Lower leg skin (tissue), 4 donors: ENCODE results near the gene PIAS4. TPM values are rescaled to one million over a fixed set of nuclear protein-coding genes. Genes with fewer than 3 reads are reported as not detected.

Experiments used
- DNase-seq, 2 donors: peaks; one replicate each; pipeline ENCODE4 v3.0.0-alpha.2; 2019; ENCODE audit warnings: low spot score in 2 of 2
- H3K4me3 ChIP-seq: fragments of 200-600 bp; sonication (generic); 2 replicates; pipeline ENCODE4 v1.5.1; 2017; ENCODE audit warnings: mild to moderate bottlenecking, low read depth; ENCODE audit not compliant: poor library complexity, severe bottlenecking
- POLR2A ChIP-seq, 2 donors: fragments of 450-650 bp; IDR thresholded peaks; one replicate each; pipeline ENCODE4 v1.6.1; 2016 to 2017; ENCODE audit warnings: antibody characterized with exemption in 2 of 2, mild to moderate bottlenecking in 1 of 2, moderate library complexity in 1 of 2
- WGBS, 2 donors: methylation state at CpG; one replicate each; pipeline ENCODE4 v1.1.5; 2018; 5-methylcytosine and 5-hydroxymethylcytosine counted together
- intact Hi-C: fragments of 100-400 bp; cut with DNase I; formaldehyde crosslinking; loops from one replicate; pipeline ENCODE4 v1.15.0; 2023; ENCODE audit warnings: low total_unique reads
- total RNA-seq, 4 donors: library from RNA; depleted of rRNA; stranded (reverse); fragments of >200 nt; gene quantifications; one replicate each; pipeline ENCODE4 v1.1.0, GENCODE V29; 2016
- TF ChIP-seq, protein P1 (sequence below), 3 donors: fragments of 450-650 bp; IDR thresholded peaks; one replicate each; pipeline ENCODE4 v1.5.1; 2016; ENCODE audit warnings: antibody characterized with exemption in 3 of 3, mild to moderate bottlenecking in 3 of 3, moderate library complexity in 2 of 3

The PIAS4 gene
- total RNA-seq, 4 donors from 2014 or later = 20.8 to 35.1 (median 26.9) TPM

DNA sequence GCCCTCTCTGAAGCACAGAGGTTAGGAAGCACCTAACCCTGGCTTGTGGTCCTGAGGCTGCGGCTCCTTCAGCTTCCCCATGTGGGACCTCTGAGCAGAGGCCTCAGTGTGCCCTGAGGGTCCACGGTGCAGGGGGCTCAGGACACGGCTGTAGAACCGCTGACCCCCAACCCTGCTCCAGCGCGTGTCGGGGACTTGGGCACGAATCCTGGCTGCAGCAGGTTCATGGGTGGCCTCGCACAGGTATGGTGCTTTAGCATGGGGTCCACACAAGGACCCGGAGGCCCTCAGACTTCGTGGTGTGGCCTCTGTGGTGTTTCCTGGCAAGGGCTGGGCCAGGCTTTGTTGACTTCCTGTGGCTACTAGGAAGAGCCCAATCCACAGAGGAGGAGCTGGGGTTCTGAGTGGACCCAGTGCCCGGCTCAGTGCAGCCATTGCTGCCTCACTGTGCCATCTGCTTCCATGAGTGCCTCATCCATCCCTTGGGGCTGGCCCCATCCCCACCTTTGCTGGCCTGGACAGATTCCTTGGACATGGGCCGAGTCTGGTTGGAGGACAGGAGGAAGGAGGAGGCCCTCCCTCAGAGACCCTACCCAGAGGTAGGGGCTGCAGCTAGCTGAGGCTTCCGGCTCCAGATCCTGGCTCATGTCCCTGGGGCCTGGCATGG, 34.7 kb downstream of the PIAS4 start:
- no peak for DNase-seq
- no peak overlapping the region for H3K4me3 ChIP-seq
- 89 to 100% methylated on average over 3 to 14 of the region's 14 CpGs for WGBS, 2 donors
- TF ChIP-seq, protein P1, sequence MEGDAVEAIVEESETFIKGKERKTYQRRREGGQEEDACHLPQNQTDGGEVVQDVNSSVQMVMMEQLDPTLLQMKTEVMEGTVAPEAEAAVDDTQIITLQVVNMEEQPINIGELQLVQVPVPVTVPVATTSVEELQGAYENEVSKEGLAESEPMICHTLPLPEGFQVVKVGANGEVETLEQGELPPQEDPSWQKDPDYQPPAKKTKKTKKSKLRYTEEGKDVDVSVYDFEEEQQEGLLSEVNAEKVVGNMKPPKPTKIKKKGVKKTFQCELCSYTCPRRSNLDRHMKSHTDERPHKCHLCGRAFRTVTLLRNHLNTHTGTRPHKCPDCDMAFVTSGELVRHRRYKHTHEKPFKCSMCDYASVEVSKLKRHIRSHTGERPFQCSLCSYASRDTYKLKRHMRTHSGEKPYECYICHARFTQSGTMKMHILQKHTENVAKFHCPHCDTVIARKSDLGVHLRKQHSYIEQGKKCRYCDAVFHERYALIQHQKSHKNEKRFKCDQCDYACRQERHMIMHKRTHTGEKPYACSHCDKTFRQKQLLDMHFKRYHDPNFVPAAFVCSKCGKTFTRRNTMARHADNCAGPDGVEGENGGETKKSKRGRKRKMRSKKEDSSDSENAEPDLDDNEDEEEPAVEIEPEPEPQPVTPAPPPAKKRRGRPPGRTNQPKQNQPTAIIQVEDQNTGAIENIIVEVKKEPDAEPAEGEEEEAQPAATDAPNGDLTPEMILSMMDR (IDR thresholded peaks at IDR 0.05) = no peak
- no peak for TF ChIP-seq POLR2A (IDR thresholded peaks at IDR 0.05)
- intact Hi-C loops = no loop called here

DNA sequence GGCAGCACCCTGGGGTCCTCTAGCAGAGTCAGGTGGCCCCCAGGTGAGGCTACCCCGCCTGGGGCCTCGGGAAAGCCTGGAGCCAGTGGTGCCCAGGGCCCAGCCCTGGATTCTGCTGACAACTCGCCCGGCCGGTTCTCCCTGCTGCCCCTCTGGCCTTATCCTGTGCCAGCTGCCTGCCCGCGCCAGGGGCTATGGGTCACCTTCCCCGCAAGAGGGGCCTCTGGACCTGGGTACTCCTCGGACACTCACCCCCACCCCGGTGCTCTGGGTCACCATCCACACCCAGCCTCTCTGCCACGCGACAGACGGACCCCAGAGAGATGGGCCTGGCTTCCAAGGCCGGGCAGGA, 35.2 kb downstream of the PIAS4 start:
- no peak for DNase-seq
- WGBS, 2 donors = 50 to 82% methylated on average over 14 of the region's 14 CpGs
- no peak for TF ChIP-seq POLR2A (IDR thresholded peaks at IDR 0.05)
- TF ChIP-seq, protein P1 (IDR thresholded peaks at IDR 0.05) = no peak
- intact Hi-C loops = no loop called here
- no peak overlapping the region for H3K4me3 ChIP-seq

DNA sequence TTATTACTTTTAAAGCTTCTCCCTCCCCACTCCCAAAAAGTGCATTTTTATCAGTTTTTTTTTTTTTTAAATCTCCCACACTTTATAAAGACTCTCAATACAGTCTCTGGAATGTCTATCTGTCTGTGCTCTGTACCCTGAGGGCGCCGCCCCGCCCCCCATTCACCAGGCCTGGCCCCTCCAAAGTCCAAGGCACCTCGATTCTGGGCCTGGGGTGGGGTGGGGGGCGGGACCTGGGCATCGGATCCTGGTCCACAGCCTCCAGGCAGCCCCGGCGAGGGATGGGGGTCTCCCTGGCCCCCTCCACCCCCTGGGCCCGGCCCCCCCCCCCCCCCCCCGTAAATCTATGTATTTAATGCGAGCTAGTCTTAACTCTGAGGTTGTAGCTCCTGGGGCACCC, 35.9 kb downstream of the PIAS4 start:
- no peak for DNase-seq
- 70 to 78% methylated on average over 10 of the region's 11 CpGs for WGBS, 2 donors
- no peak overlapping the region for H3K4me3 ChIP-seq
- intact Hi-C loops = no loop called here
- TF ChIP-seq, protein P1 (IDR thresholded peaks at IDR 0.05) = no peak
- TF ChIP-seq POLR2A (IDR thresholded peaks at IDR 0.05) = no peak

DNA sequence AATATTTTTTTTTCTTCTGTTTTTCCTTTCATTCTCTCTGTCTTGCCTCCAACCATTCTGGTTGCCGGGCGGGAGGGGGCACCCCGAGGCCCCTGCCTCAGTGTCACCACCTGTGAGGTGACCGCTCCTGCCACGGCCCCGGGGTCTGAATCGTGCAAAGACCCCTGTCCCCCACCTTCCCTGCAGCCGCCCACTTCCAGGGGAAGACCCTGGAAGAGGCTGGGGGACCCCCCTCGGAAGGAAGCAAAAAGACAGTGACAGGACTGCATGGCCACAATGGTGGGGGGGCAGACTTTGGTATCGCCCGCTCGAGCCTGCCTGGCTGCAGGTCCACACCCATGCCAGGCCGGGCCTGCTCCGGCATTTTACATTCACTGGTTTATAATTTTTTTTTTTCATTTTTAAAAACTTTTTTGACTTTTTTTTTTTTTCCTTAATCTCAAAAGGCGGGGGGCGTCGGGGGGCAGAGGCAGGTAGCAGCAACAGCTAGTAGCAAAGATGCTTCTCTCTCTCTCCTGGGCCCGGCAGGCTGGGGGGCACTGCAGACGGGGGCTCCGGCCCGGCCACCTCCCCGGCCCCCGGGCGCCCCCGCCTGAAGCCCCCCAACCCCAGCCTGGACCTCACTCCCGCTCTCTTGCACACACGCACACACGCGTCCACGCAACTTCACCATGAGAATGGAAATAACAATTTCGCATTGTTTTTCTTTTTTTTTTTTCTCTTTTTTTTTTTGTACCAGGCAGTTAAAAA, 36.6 kb downstream of the PIAS4 start:
- 76 to 85% methylated on average over 28 to 31 of the region's 31 CpGs for WGBS, 2 donors
- no peak overlapping the region for H3K4me3 ChIP-seq
- intact Hi-C loops = no loop called here
- no peak for TF ChIP-seq POLR2A (IDR thresholded peaks at IDR 0.05)
- TF ChIP-seq, protein P1 (IDR thresholded peaks at IDR 0.05) = no peak
- no peak for DNase-seq

DNA sequence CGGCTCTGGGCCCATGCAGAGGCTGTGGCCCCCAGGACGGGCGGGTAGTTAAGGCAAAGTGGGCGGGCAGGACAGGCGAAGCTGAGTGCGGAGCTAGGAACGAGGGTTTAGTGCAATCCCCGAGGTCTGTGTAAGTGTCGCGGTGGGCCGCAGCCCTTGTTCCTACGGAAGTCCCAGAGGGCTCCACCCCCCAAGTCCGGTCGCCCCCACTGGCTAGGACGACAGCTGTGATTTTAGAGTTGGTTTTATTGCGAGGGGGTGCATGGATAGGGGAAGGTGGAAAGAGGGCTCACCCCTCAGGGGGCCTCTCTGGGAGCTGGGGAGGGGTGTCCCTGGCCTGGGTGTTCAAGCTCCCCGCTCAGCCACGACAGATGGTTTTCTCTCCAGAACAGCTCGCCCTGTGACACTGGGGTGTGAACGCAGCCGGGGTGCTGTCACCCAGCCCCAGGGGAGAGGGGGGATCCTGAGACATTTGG, 37.5 kb downstream of the PIAS4 start:
- peak in 1 of 2 donors; percentile 80 for DNase-seq
- TF ChIP-seq POLR2A (IDR thresholded peaks at IDR 0.05) = no peak
- TF ChIP-seq, protein P1 (IDR thresholded peaks at IDR 0.05) = no peak
- no peak overlapping the region for H3K4me3 ChIP-seq
- 77 to 82% methylated on average over 21 of the region's 21 CpGs for WGBS, 2 donors
- intact Hi-C loops = no loop called here
